SK-N-SH (cell line): ENCODE measurements around the gene NEUROG3.

ENCODE experiments used
- ELF1 ChIP-seq: IDR thresholded peaks from 2 replicates; pipeline ENCODE4 v1.4.0; 2012
- NFIC ChIP-seq: IDR thresholded peaks from 2 replicates; pipeline ENCODE4 v1.4.0; 2012; ENCODE audit warnings: borderline replicate concordance
- TF ChIP-seq, protein P1 (sequence below): fragments of 200-600 bp; sonication (generic); IDR thresholded peaks from 2 replicates; pipeline ENCODE4 v1.6.1; 2017; ENCODE audit warnings: antibody characterized with exemption, mild to moderate bottlenecking, moderate library complexity

- TF ChIP-seq NFIC (no peak), ELF1 (no peak)
- TF ChIP-seq, protein P1, sequence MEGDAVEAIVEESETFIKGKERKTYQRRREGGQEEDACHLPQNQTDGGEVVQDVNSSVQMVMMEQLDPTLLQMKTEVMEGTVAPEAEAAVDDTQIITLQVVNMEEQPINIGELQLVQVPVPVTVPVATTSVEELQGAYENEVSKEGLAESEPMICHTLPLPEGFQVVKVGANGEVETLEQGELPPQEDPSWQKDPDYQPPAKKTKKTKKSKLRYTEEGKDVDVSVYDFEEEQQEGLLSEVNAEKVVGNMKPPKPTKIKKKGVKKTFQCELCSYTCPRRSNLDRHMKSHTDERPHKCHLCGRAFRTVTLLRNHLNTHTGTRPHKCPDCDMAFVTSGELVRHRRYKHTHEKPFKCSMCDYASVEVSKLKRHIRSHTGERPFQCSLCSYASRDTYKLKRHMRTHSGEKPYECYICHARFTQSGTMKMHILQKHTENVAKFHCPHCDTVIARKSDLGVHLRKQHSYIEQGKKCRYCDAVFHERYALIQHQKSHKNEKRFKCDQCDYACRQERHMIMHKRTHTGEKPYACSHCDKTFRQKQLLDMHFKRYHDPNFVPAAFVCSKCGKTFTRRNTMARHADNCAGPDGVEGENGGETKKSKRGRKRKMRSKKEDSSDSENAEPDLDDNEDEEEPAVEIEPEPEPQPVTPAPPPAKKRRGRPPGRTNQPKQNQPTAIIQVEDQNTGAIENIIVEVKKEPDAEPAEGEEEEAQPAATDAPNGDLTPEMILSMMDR = no peak
Measured at GRCh38 chr10:69579464-69580060, 6.3 kb upstream of the NEUROG3 start.
